Dendritic cell treated with granulocyte-macrophage colony-stimulating factor and Interleukin-4, amounts not matched to agents 40 ng/mL and 50 ng/mL, for 4 days (primary cell): ENCODE data around the gene ATF7.
"Not testable (repeated sequence)": the region's sequence is repeated elsewhere in the genome, so short reads cannot be mapped to it uniquely, and the experiment has no call there.

Experiments used
- H3K27ac Mint-ChIP-seq: one replicate; pipeline ENCODE4 v1.8.0; 2022; ENCODE audit warnings: mild to moderate bottlenecking, mixed read lengths
- H3K27me3 Mint-ChIP-seq: one replicate; pipeline ENCODE4 v1.8.0; 2022; ENCODE audit warnings: mild to moderate bottlenecking, mixed read lengths
- H3K36me3 Mint-ChIP-seq: one replicate; pipeline ENCODE4 v1.8.0; 2022; ENCODE audit warnings: low read depth, mixed read lengths
- H3K4me1 Mint-ChIP-seq: one replicate; pipeline ENCODE4 v1.8.0; 2022; ENCODE audit warnings: low read depth, mixed read lengths
- H3K4me3 Mint-ChIP-seq: one replicate; pipeline ENCODE4 v1.8.0; 2022; ENCODE audit warnings: mild to moderate bottlenecking, moderate library complexity, mixed read lengths
- H3K9me3 Mint-ChIP-seq: one replicate; pipeline ENCODE4 v1.8.0; 2022; ENCODE audit warnings: mixed read lengths
- intact Hi-C: fragments of 100-400 bp; cut with micrococcal nuclease; formaldehyde crosslinking; loops from one replicate; pipeline ENCODE4 v1.15.0; 2022

ATF7 gene

DNA sequence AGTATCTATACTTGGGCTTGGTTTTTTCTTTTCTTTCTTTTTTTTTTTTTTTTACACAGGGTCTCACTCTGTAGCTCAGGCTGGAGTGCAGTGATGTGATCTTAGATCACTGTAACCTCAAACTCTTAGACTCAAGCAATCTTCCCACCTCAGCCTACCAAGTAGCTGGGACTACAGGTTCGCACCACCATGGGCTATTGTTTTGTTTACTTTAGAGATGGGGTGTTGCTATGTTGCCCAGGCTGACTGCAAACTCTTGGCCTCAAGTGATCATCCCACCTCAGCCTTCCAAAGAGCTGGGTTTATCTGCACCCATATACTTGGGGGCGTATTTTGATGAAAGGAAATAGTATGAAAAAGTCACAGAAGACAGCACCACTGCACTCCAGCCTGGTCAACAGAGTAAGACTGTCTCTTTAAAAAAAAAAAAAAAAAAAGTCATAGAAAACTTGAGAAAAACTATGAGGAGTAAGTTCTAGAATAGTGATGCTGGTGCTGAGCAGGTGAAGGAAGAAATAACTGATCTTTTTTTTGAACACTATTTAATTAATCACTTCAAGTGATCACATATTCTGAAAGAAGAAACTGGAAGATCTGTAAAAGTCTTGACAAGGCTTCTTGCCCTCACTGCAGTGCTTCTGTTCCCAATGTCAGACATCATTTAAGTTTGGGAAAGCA is 65.1 kb downstream of the ATF7 start:
- H3K27me3 Mint-ChIP-seq, result no peaks in the 10 kb centered on the region
- no peak overlapping the region for H3K4me3 Mint-ChIP-seq
- H3K4me1 Mint-ChIP-seq, result peaks cover 34% of the 10 kb centered on the region
- no peaks in the 10 kb centered on the region for H3K9me3 Mint-ChIP-seq
- no peak overlapping the region for H3K27ac Mint-ChIP-seq
- intact Hi-C loops, result no loop called here
- H3K36me3 Mint-ChIP-seq, result peaks cover 25% of the 10 kb centered on the region

GRCh38 chr12:53560351-53560750 is 65.8 kb downstream of the ATF7 start:
- H3K9me3 Mint-ChIP-seq, result no peaks in the 10 kb centered on the region
- peaks cover 34% of the 10 kb centered on the region for H3K4me1 Mint-ChIP-seq
- H3K4me3 Mint-ChIP-seq, result no peak overlapping the region
- no peak overlapping the region for H3K27ac Mint-ChIP-seq
- peaks cover 30% of the 10 kb centered on the region for H3K36me3 Mint-ChIP-seq
- no peaks in the 10 kb centered on the region for H3K27me3 Mint-ChIP-seq
- intact Hi-C loops, result no loop called here

GRCh38 chr12:53558631-53559030 is 67.6 kb downstream of the ATF7 start:
- H3K36me3 Mint-ChIP-seq, result peaks cover 46% of the 10 kb centered on the region
- peaks cover 22% of the 10 kb centered on the region for H3K4me1 Mint-ChIP-seq
- H3K27ac Mint-ChIP-seq, result no peak overlapping the region
- no peaks in the 10 kb centered on the region for H3K9me3 Mint-ChIP-seq
- H3K4me3 Mint-ChIP-seq, result no peak overlapping the region
- intact Hi-C loops, result no loop called here
- H3K27me3 Mint-ChIP-seq, result no peaks in the 10 kb centered on the region

DNA sequence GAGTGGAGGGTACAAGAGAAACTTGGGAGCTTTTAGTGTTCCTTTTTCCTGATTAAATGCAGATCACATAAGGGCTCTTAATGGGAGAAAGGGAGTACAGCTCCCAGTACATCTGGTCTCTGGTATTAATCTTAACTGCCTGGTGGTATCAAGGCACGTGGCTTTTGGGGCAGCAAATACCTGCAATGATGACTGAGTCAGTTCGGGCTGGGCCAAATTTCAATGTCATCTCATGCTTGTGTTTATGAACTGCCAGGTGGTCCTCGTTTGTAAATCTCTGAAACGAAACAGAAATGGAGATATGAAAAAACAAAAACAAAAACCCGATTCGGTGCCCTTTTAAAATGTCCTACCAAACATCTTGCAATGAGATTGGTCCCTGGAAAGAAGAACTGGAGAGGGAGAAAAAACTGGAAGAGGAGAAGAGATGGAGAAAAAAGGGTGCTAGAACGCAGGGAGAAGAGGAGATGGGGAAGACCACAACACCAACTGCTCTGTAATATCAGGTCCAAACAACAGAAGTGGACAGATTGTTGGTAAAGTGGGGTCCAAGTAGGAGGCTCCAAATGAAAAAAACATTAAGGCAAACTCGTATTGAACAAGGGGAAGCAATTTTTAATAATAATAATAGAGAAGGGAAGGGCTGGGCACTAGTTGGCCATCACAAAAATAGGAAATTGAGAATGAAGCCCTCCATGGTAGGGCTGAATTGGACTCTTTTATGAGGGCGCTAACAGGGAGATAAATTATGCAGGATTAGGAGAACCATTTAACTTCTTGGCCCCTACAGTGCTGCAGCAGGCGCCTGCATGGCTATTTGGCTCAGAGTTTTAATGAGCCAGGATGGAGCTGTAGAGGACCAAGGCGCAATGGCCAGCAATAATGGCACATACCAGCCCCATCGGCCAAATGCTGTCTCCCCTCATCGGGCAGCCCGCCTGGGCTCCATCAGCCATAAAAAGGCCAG is 73.5 kb downstream of the ATF7 start:
- no peaks in the 10 kb centered on the region for H3K4me1 Mint-ChIP-seq
- no peak overlapping the region for H3K27ac Mint-ChIP-seq
- no peak overlapping the region for H3K4me3 Mint-ChIP-seq
- H3K27me3 Mint-ChIP-seq, result no peaks in the 10 kb centered on the region
- peaks cover 80% of the 10 kb centered on the region for H3K36me3 Mint-ChIP-seq
- H3K9me3 Mint-ChIP-seq, result no peaks in the 10 kb centered on the region
- intact Hi-C loops, result no loop called here

- Mint-ChIP-seq H3K4me1 (no peaks in the 10 kb centered on the region), H3K9me3 (no peaks in the 10 kb centered on the region), H3K27ac (no peak overlapping the region), H3K36me3 (peaks cover 88% of the 10 kb centered on the region), H3K4me3 (no peak overlapping the region), H3K27me3 (no peaks in the 10 kb centered on the region)
- intact Hi-C loops, result no loop called here
Measured at GRCh38 chr12:53551889-53552291, 74.3 kb downstream of the ATF7 start.

GRCh38 chr12:53550595-53550994 is 75.6 kb downstream of the ATF7 start:
- Mint-ChIP-seq H3K4me3 (no peak overlapping the region), H3K27ac (no peak overlapping the region), H3K36me3 (peaks cover 96% of the 10 kb centered on the region), H3K27me3 (no peaks in the 10 kb centered on the region), H3K4me1 (no peaks in the 10 kb centered on the region), H3K9me3 (no peaks in the 10 kb centered on the region)
- intact Hi-C loops, result no loop called here

DNA sequence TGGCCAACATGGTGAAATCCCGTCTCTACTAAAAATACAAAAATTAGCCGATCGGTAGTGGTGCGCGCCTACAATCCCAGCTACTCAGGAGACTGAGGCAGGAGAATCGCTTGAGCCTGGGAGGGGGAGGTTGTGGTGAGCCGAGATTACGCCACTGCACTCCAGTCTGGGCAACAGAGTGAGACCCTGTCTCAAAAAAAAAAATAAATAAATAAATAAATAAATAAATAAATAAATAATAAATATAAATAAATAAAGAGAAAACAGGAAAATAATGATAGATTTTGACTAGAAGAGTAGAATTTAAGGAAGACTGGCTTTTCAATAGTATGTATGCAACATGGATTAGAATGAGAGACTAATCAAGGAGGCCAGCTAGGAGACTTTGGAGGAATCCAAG is 76.1 kb downstream of the ATF7 start:
- H3K4me1 Mint-ChIP-seq, intact Hi-C loops, H3K27me3 Mint-ChIP-seq: not testable (repeated sequence)

GRCh38 chr12:53548354-53548753 is 77.8 kb downstream of the ATF7 start:
- H3K27me3 Mint-ChIP-seq, H3K27ac Mint-ChIP-seq, H3K9me3 Mint-ChIP-seq, H3K4me3 Mint-ChIP-seq, intact Hi-C loops, H3K4me1 Mint-ChIP-seq: not testable (repeated sequence)
- H3K36me3 Mint-ChIP-seq, result peaks cover 94% of the 10 kb centered on the region

More for the DNA sequence above, 76.1 kb downstream of the ATF7 start:
- not testable (repeated sequence) for H3K4me3 Mint-ChIP-seq, H3K9me3 Mint-ChIP-seq, H3K27ac Mint-ChIP-seq
- H3K36me3 Mint-ChIP-seq, result peaks cover 96% of the 10 kb centered on the region

- Mint-ChIP-seq H3K36me3 (peaks cover 87% of the 10 kb centered on the region), H3K9me3 (no peaks in the 10 kb centered on the region), H3K4me3 (no peak overlapping the region), H3K27me3 (no peaks in the 10 kb centered on the region), H3K27ac (no peak overlapping the region), H3K4me1 (peaks cover 4% of the 10 kb centered on the region)
- intact Hi-C loops, result loop anchor here (2.0 to 5.0 kb wide), 2 partner anchors 39 to 133 kb away; partner anchors contain the start of gene ATP5MC2
Measured at GRCh38 chr12:53543539-53543938, 82.6 kb downstream of the ATF7 start.

- Mint-ChIP-seq H3K27ac (no peak overlapping the region), H3K4me3 (no peak overlapping the region), H3K9me3 (no peaks in the 10 kb centered on the region), H3K27me3 (no peaks in the 10 kb centered on the region), H3K4me1 (peaks cover 20% of the 10 kb centered on the region), H3K36me3 (peaks cover 85% of the 10 kb centered on the region)
- intact Hi-C loops, result no loop called here
Measured at GRCh38 chr12:53539526-53539925, 86.7 kb downstream of the ATF7 start.

DNA sequence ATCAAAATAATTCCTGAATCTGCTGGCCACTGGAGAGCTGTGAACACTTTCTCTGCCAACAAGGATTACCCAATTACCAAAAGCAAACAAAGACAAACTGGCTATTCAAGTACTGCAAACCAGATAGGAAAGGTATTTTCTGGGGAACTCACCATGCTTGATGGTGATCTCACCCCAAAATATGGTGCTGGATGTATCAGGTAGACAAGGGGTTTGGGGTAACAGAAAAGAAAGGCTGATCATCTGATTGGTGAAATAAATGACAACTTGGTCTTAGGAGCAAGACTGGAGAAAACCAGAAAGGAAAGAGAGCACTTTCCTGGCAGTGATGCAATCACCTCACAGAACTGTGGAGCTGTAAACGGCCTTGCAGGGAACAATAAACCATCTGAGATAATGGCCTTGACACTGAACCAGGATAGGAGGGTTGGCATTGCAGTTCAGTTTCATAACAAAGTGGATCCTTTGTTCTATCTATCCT is 87.9 kb downstream of the ATF7 start:
- Mint-ChIP-seq H3K4me1 (peaks cover 26% of the 10 kb centered on the region), H3K4me3 (no peak overlapping the region), H3K27me3 (no peaks in the 10 kb centered on the region), H3K9me3 (no peaks in the 10 kb centered on the region), H3K27ac (no peak overlapping the region), H3K36me3 (peaks cover 85% of the 10 kb centered on the region)
- intact Hi-C loops, result no loop called here

GRCh38 chr12:53536962-53537361 is 89.2 kb downstream of the ATF7 start:
- no peaks in the 10 kb centered on the region for H3K9me3 Mint-ChIP-seq
- H3K4me3 Mint-ChIP-seq, result no peak overlapping the region
- H3K27me3 Mint-ChIP-seq, result no peaks in the 10 kb centered on the region
- H3K36me3 Mint-ChIP-seq, result peaks cover 85% of the 10 kb centered on the region
- intact Hi-C loops, result no loop called here
- peaks cover 37% of the 10 kb centered on the region for H3K4me1 Mint-ChIP-seq
- no peak overlapping the region for H3K27ac Mint-ChIP-seq

- no peaks in the 10 kb centered on the region for H3K9me3 Mint-ChIP-seq
- H3K36me3 Mint-ChIP-seq, result peaks cover 87% of the 10 kb centered on the region
- H3K4me3 Mint-ChIP-seq, result no peak overlapping the region
- intact Hi-C loops, result no loop called here
- H3K4me1 Mint-ChIP-seq, result peaks cover 37% of the 10 kb centered on the region
- H3K27ac Mint-ChIP-seq, result peak overlapping the region; percentile 81
- H3K27me3 Mint-ChIP-seq, result no peaks in the 10 kb centered on the region
Measured at GRCh38 chr12:53533471-53533870, 92.7 kb downstream of the ATF7 start.
